K562 (cell line): ENCODE results near the gene SETSIP.

Experiments
- LARP7 ChIP-seq: fragments of 450-650 bp; IDR thresholded peaks from 2 replicates; pipeline ENCODE4 v1.6.1; 2016
- SIN3A ChIP-seq, 2 experiments: fragments of 150-350 bp in 1 of 2; IDR thresholded peaks; 2 replicates each; pipeline ENCODE4 v1.6.1; 2011 to 2016; ENCODE audit warnings: borderline replicate concordance in 2 of 2, low read depth in 2 of 2, low read length in 2 of 2, mild to moderate bottlenecking in 2 of 2, moderate library complexity in 2 of 2; ENCODE audit not compliant: control insufficient read depth in 1 of 2
- ZNF253 ChIP-seq: fragments of 250-450 bp; sonication (Bioruptor Pico); conservative IDR thresholded peaks from 2 replicates; pipeline ENCODE4 v1.6.1; 2021; ENCODE audit warnings: mild to moderate bottlenecking
- ZNF274 ChIP-seq: IDR thresholded peaks from 2 replicates; pipeline ENCODE4 v1.6.1; 2011; ENCODE audit warnings: low read depth, mild to moderate bottlenecking, low read length, moderate library complexity, borderline replicate concordance
- ZNF764 ChIP-seq: fragments of 250-450 bp; sonication (Bioruptor Pico); IDR thresholded peaks from 2 replicates; pipeline ENCODE4 v1.4.0; 2020; ENCODE audit warnings: low read depth, mild to moderate bottlenecking, moderate library complexity

DNA sequence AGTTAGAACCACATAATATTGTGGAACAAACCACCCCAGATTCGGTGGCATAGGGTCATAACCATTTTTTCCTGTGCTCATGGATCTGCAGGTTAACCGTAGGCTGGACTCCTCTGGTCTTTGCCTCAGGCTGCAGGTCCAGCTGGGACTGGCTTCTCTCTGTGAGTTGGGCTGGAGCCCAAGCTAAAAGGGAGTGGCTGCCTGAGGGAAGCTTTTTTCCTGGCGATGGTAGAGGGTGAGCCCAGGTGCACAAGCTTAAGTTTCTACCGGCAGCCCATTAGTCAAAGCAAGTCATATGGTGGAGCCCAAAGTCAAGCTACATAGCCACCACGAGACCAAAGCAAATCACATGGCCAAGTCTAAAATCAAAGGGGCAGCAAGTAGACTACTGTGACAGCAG lies 31.6 kb downstream of the SETSIP start:
- TF ChIP-seq LARP7 (no peak), ZNF274 (no peak), SIN3A (IDR thresholded peaks at IDR 0.05; ENCODE audit: borderline replicate concordance in 2 of 2, control insufficient read depth in 1 of 2, low read depth in 2 of 2, low read length in 2 of 2) (no peak), ZNF253 (no peak), ZNF764 (CRISPR knock-in tag) (no peak)
